ENCODE data around the gene BCAS3. TPM values are rescaled to one million over a fixed set of nuclear protein-coding genes. Genes with fewer than 3 reads are reported as not detected.
"Not testable (repeated sequence)": the region's sequence is repeated elsewhere in the genome, so short reads cannot be mapped to it uniquely, and the experiment has no call there.

The BCAS3 gene
- total and polyA plus RNA-seq, 11 donors: 4.5 to 23.5 (median 17.9) TPM

DNA sequence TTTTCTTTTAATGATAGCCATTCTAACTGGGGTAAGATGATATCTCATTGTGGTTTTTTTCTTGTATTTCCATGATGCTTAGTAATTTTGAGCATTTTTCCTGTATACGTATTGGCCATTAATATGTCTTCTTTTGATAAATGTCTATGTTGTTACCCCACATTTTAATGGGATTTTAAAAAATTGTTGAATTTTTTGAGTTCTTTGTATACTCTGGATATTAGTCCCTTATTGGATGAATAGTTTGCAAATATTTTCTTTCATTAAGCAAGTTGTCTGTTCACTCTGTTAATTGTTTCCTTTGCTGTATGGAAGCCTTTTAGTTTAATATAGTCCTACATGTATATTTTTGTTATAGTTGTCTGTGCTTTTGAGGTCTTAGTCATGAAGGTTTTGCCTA is 79.8 kb downstream of the BCAS3 start:
- H3K27ac ChIP-seq: no peak overlapping the region
- WGBS, 4 donors: 92 to 100% (median 98%) methylated on average over 1 of the region's 1 CpG
- intact Hi-C loops (cut with DNase I): no loop called here
- DNase-seq (no peak), ATAC-seq (no peak)
- no peak for TF ChIP-seq POLR2A (IDR thresholded peaks at IDR 0.05)
- TF ChIP-seq, protein P1, sequence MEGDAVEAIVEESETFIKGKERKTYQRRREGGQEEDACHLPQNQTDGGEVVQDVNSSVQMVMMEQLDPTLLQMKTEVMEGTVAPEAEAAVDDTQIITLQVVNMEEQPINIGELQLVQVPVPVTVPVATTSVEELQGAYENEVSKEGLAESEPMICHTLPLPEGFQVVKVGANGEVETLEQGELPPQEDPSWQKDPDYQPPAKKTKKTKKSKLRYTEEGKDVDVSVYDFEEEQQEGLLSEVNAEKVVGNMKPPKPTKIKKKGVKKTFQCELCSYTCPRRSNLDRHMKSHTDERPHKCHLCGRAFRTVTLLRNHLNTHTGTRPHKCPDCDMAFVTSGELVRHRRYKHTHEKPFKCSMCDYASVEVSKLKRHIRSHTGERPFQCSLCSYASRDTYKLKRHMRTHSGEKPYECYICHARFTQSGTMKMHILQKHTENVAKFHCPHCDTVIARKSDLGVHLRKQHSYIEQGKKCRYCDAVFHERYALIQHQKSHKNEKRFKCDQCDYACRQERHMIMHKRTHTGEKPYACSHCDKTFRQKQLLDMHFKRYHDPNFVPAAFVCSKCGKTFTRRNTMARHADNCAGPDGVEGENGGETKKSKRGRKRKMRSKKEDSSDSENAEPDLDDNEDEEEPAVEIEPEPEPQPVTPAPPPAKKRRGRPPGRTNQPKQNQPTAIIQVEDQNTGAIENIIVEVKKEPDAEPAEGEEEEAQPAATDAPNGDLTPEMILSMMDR (IDR thresholded peaks at IDR 0.05): no peak
- no peak overlapping the region for H3K4me3 ChIP-seq
- peaks cover 0 to 26% (median 5%) of the 10 kb centered on the region in 12 donors for H3K9me3 ChIP-seq
- peaks cover 0 to 6% (median 0%) of the 10 kb centered on the region in 9 donors for H3K36me3 ChIP-seq
- H3K27me3 ChIP-seq: no peaks in the 10 kb centered on the region
- H3K4me1 ChIP-seq: no peaks in the 10 kb centered on the region

DNA sequence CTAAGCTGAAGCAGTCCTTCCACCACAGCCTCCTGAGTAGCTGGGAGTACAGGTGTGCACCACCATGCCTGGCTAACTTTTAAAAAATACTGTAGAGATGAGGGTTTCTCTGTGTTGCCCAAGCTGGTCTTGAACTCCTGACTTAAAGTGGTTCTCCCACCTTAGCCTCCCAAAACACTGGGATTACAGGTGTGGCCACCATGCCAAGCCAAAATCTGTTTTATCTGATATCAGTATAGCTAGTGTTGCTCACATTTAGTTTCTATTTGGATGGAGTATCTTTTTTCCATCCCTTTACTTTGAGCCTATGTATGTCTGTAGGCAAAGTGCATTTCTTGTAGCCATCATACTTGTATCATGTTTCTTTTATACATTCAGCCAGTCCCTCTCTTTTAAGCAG is 82.1 kb downstream of the BCAS3 start:
- H3K9me3 ChIP-seq: peaks cover 0 to 27% (median 5%) of the 10 kb centered on the region in 12 donors
- no peaks in the 10 kb centered on the region for H3K27me3 ChIP-seq
- DNase-seq (no peak), ATAC-seq (no peak)
- no peak overlapping the region for H3K4me3 ChIP-seq
- no peak for TF ChIP-seq POLR2A (IDR thresholded peaks at IDR 0.05)
- TF ChIP-seq, protein P1 (IDR thresholded peaks at IDR 0.05): no peak
- no peak overlapping the region for H3K27ac ChIP-seq
- H3K36me3 ChIP-seq: peaks cover 0 to 6% (median 0%) of the 10 kb centered on the region in 9 donors
- intact Hi-C loops (cut with DNase I): no loop called here
- no peaks in the 10 kb centered on the region for H3K4me1 ChIP-seq

DNA sequence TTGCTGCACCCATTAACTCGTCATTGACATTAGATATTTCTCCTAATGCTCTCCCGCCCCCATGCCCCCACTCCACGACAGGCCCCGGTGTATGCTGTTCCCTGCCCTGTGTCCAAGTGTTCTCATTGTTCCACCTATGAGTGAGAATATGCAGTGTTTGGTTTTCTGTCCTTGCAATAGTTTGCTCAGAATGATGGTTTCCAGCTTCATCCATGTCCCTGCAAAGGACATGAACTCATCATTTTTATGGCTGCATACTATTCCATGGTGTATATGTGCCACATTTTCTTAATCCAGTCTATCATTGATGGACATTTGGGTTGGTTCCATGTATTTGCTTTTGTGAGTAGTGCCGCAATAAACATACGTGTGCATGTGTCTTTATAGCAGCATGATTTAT is 83.7 kb downstream of the BCAS3 start:
- H3K27ac ChIP-seq; H3K36me3 ChIP-seq; H3K27me3 ChIP-seq; DNase-seq; ATAC-seq; H3K4me1 ChIP-seq; intact Hi-C loops (cut with DNase I); H3K4me3 ChIP-seq: not testable (repeated sequence)
- peaks cover 0 to 27% (median 5%) of the 10 kb centered on the region in 12 donors for H3K9me3 ChIP-seq
- WGBS, 4 donors: 96 to 98% (median 98%) methylated on average over 6 of the region's 6 CpGs

DNA sequence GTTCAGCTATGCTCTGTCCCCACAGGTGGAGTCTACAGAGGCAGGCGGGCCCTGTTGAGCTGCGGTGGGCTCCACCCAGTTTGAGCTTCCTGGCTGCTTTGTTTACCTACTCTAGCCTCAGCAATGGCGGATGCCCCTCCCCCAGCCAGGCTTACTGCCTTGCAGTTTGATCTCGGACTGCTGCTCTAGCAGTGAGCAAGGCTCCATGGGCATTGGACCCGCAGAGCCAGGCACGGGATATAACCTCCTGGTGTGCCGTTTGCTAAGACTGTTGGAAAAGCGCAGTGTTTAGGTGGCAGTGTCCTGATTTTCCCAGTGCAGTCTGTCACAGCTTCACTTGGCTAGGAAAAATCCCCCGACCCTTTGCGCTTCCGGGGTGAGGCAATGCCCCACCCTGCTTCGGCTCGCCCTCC is 89.1 kb downstream of the BCAS3 start:
- intact Hi-C loops (cut with DNase I): no loop called here

More for the DNA sequence above, 89.1 kb downstream of the BCAS3 start:
- Histone ChIP-seq H3K4me1 (no peaks in the 10 kb centered on the region), H3K27ac (no peak overlapping the region), H3K27me3 (no peaks in the 10 kb centered on the region), H3K36me3 (no peaks in the 10 kb centered on the region), H3K4me3 (no peak overlapping the region), H3K9me3 (peaks cover 0 to 6% (median 0%) of the 10 kb centered on the region in 12 donors)
- 95 to 96% (median 96%) methylated on average over 12 to 13 of the region's 13 CpGs for WGBS, 4 donors
- DNase-seq: peak in 1 of 5 donors; percentile 15
- no peak for ATAC-seq
- TF ChIP-seq POLR2A (IDR thresholded peaks at IDR 0.05): no peak
- TF ChIP-seq, protein P1 (IDR thresholded peaks at IDR 0.05): no peak

All from heart left ventricle (tissue), 16 donors.